Activated CD4-positive, alpha-beta T cell treated with anti-CD3 and anti-CD28 coated beads, Interleukin-2, amount 50 U/mL, for 4 hours (primary cell): ENCODE measurements around the gene ZFP1.
"Not testable (repeated sequence)": the region's sequence is repeated elsewhere in the genome, so short reads cannot be mapped to it uniquely, and the experiment has no call there.

Experiments used
- DNase-seq, 2 experiments: peaks; one replicate each; pipeline ENCODE4 v3.0.0-alpha.2; 2020

Gene ZFP1

DNA sequence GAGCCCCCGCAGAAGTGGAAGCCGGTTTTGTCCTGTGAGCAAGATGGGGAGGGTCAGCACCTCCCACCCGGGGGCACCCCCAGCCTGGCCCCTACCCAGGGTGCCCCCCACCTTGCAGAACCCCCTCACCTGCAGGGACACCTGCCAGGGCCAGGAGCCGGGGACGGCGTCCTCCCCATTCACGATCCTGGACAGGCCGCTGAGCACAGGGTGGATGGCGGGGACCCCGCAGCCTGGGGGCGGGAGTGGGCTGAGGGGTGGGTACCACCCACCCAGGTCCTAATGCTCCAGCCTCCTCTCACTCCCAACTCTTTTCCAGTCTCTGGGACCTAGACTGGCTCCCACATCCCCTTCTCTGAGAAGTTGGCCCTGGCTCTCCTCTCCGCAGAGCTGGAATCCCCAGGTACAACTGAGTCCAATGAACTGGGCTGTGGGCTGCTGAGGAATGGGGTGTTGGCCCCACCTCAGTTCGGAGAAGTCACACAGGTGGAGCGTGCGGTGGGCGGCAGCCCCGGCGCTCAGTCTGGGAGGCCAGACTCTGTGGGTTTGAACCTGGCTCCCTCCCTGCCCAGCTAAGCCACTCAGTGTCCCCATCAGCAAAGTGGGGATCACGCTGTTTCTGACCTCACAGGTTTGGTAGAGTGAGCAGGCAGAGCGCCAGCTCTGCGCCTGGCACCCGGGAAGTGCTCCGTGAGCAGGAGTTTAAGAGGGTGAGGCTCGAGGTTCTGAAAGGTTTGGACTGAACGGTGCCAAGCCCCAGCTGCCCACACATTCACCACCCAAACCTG, 57.8 kb downstream of the ZFP1 start:
- DNase-seq = not testable (repeated sequence)

- no peak for DNase-seq
Measured at GRCh38 chr16:75206749-75207451, 58.6 kb downstream of the ZFP1 start, which contains the start of gene CTRB2. Gene CTRB2, minus strand, starts transcription at chr16:75207161. Its CDS starts 20 bp downstream, at chr16:75207141.

GRCh38 chr16:75207831-75208230, 59.5 kb downstream of the ZFP1 start:
- no peak for DNase-seq

DNA sequence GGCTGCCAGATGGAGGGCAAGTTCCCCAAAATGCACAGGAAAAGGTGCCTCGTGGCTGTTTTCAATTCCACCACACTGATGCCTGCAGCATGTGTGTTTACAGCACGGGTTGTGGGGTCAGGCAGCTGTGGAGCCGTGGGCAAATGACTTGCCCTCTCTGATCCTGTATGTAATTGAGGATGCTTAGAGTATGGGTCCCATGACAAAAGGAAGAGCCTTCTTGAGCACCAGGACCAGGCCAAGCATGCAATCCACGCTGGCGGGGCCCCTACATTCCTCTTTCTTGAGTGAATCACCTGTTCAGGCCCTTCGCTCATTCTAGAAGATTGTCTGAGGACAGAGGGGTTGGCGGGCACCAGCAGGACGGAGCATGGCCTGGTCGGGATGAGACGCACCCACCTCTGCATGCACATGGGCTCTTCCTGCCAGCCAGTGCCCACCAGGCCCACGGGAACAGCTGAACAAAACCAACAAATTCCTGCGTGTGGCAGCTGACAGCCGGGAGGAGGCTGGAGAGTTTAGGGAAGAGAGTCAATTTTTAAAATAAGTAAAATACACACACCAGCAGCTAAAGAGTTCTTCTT, 60.0 kb downstream of the ZFP1 start:
- DNase-seq = no peak

- DNase-seq = no peak
Measured at GRCh38 chr16:75208861-75209505, 60.7 kb downstream of the ZFP1 start.

- DNase-seq = not testable (repeated sequence)
Measured at GRCh38 chr16:75209514-75209913, 61.2 kb downstream of the ZFP1 start.

GRCh38 chr16:75209944-75210343, 61.6 kb downstream of the ZFP1 start:
- DNase-seq = no peak

GRCh38 chr16:75211286-75211685, 63.0 kb downstream of the ZFP1 start:
- not testable (repeated sequence) for DNase-seq

DNA sequence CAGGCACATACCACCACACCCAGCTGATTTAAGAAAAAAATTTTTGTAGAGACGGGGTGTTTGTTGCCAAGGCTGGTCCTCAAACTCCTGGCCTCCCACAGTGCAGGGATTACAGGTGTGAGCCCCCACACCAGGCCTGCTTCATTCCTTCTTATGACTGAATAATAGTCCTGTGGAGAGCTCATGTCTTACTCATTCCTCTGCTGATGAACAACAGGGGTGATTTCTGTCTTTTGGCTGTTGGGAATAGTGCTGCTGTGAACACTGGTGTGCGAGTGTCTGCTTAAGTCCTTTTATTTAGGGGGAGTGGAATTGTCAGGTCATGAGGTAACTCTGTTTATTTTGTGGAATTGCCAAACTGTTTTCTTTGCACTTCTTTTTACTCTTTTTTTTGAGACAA, 67.8 kb downstream of the ZFP1 start:
- no peak for DNase-seq

DNA sequence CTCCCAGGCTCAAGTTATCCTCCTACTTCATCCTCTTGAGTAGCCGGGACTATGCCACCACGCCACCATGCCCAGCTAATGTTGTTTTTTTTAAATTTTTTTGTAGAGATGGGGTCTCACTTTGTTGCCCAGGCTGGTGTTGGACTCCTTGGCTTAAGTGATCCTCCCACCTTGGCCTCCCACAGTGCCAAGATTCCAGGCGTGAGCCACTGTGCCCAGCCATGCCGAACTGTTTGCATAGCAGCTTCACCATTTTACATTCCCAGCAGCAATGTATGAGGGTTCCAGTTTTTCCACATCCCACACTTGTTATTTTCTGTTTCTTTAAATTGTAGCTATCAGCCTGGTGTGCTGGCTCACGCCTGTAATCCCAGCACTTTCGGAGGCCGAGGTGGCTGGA, 68.3 kb downstream of the ZFP1 start:
- DNase-seq = no peak

DNA sequence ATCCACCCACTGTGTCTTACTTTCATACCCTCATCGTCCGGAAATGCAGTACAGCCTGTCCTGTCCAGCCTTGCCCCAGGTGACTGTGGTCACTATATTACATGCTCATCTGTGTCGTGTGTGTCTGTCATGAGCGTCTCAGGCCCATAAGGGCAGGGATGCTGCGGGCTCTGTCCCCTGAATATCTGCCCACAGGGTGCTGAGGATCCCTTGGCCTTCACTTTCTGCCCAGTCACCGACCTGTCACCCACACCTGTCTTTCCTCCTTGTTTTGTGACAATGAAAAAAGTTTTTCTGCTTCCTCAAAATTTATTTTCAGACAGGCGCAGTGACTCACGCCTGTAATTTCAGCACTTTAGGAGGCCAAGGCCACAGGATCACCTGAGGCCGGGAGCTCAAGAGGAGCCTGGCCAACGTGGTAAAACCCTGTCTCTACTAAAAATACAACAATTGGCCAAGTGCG, 69.1 kb downstream of the ZFP1 start:
- DNase-seq = no peak

DNA sequence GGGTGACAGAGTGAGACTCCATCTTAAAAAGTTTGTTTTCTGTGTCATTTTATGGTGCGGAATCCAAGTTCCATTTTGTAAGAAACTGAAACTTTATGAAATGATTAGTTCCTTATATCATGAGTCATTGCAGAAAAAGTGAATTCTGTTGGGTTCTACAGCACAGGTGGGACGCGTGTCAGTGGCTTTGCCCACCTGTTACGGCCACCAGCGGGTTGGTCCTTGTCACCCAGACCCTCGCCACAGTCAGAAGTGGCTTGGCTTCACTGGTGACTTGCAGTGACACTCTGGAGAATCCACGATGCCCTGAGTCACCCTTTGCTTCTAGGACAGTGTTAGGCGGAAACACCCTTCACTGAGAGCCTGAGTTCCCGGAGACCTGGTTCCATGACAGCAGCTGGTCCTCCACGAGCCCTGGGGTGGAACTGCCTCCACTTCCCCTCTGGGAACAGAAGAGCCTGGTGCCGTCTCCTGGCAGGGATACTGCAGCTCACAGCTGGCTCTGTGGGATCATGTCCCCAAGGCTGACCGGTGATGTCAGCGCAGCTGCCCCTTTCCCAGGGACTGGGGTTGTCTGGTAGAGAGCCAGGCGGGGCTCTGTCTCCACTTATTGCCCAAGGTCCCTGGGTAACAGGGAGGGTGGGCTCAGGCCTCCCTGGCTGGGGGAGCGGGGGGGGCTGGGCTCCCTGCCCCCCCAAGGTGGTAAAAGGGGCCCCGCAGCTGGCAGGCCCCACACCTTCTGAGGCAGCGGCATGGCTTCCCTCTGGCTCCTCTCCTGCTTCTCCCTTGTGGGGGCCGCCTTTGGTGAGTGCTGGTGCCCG, 70.1 kb downstream of the ZFP1 start, which contains the start of gene CTRB1:
Gene CTRB1 (plus strand): TSS at position 733 of the 821 bp plus-strand sequence. CDS start 20 bp downstream, at position 753.
- no peak for DNase-seq

DNA sequence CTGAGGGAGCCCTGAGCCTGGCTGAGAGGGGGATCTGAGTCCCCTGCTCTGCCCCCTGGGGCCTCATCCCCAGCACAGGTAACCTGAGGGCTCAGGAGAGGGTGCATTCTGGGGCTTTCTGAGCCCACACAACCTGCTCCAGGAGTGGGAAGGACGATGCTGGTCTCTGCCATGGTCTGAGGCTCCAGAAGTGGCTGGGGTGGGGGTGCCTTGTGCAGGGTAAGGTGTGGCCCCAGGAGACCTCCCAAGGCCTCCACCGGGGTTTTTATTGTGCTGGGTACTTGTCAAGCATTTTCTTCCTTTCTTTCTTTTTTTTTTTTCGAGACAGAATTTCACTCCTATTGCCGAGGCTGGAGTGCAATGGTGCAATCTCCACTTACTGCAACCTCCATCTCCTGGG, 70.8 kb downstream of the ZFP1 start:
- no peak for DNase-seq

GRCh38 chr16:75219838-75220237, 71.5 kb downstream of the ZFP1 start:
- no peak for DNase-seq
